Uterus (tissue), 2 donors: Measurements from ENCODE around the gene INHA.

Experiments used
- CTCF ChIP-seq, 4 experiments: fragments of 200-600 bp in 2 of 4; fragments of 450-650 bp in 2 of 4; sonication (generic) in 2 of 4; IDR thresholded peaks; one replicate each; pipeline ENCODE4 v1.5.1; 2016 to 2019; ENCODE audit warnings: antibody characterized with exemption in 4 of 4, mild to moderate bottlenecking in 2 of 4, moderate library complexity in 1 of 4
- POLR2A ChIP-seq, 2 donors: fragments of 450-650 bp; IDR thresholded peaks; one replicate each; pipeline ENCODE4 v1.6.1; 2016; ENCODE audit warnings: antibody characterized with exemption in 2 of 2, mild to moderate bottlenecking in 1 of 2, moderate library complexity in 1 of 2

GRCh38 chr2:219622472-219622871 lies 50.4 kb downstream of the INHA start:
- TF ChIP-seq POLR2A (IDR thresholded peaks at IDR 0.05) (no peak), CTCF (IDR thresholded peaks at IDR 0.05) (no peak)
